HG03135 (cell line): ENCODE results near the gene COL4A1.
"Not testable (repeated sequence)": the region's sequence is repeated elsewhere in the genome, so short reads cannot be mapped to it uniquely, and the experiment has no call there.

Experiments used
- ATAC-seq: cut with Tn5 transposase; IDR thresholded peaks from one replicate; pipeline ENCODE4 v1.9.1; 2021; ENCODE audit warnings: mild to moderate bottlenecking, moderate library complexity; ENCODE audit not compliant: unreplicated experiment

COL4A1 gene

DNA sequence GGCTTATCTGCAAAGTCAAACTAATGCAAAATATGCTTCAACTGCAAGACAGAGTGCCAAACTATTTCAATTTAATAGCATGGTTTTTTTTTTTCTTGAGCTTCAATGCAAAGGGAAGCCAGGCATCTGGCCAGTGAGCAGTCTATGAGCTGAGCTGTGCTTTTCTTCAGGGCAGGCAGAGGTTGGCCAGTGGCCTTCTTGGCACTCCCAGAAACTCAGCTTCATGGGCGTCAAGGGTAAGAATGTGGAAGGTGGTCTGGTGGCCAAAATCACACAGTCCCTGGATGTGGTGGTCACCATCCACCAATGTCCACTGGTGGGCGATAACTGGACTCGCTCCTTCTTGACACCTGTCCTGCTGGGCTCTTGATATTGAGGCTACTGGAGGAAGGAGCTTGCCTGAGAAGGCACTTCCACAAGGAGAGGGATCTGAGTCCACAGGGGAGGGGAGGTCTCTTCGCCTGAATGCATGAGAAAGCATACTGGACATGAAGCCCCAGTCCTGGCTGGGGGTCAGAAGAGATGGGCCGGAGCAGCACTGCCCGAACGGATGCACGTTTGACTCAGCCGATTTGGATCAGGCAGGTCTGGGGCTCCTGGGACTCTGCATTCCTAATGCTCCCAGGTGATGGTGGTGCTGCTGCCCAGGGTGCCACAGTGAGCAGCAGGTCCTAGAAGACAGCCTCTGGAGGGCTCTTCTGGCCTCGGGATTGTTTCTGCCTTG, 17.2 kb upstream of the COL4A1 start:
- no peak for ATAC-seq

- ATAC-seq: no peak
Measured at GRCh38 chr13:110323172-110323891, 16.4 kb upstream of the COL4A1 start.

- ATAC-seq: no peak
Measured at GRCh38 chr13:110322828-110323171, 15.8 kb upstream of the COL4A1 start.

- no peak for ATAC-seq
Measured at GRCh38 chr13:110322126-110322827, 15.3 kb upstream of the COL4A1 start.

DNA sequence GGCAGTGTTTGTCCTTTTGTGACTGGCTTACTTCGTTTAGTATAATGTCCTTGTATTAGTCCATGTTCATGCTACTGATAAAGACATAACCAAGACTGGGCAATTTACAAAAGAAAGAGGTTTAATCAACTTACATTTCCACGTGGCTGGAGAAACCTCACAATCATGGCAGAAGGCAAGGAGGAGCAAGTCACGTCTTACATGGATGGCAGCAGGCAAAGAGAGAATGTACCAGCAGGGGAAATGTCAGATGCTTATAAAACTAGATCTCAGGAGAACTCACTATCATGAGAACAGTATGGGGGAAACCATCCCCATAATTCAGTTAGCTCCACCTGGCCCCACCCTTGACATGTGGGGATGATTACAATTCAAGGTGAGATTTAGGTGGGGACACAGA, 14.6 kb upstream of the COL4A1 start:
- not testable (repeated sequence) for ATAC-seq

GRCh38 chr13:110320645-110321044, 13.7 kb upstream of the COL4A1 start:
- no peak for ATAC-seq

DNA sequence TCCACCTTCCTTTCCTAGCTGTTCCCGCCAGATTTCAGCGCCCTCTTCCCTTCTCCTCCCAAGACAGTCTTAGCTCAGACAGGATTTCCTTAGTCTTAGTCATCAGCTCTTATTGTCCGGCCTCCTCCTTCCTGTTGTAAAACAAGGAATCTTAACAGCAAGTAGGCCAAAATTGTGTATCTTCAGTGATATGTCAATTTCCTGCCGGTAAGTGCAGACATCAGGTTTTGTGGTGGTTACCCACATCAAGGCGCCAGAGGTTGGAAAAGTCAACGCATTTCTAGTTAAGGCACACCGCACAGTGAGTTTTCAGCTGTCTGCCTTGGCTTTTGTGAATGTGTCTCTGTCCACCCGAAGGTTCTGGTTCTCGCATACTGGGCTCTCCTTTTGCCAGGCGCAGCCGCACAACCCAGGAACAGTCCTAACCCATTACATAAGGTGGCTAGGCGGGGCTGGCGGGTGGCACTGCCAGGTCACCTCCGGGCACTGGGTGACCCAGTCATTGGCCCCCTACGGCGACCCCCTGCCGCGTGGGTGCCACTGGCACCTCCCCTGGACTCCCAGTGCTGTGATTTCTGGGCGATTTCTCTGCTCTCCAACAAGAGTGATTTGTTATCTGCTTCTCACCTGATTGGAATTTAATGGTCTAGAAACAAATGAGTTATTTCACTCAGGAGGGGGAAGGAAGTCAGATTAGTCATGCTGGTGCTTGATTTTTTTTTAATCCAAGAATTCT, 13.0 kb upstream of the COL4A1 start:
- ATAC-seq: no peak

GRCh38 chr13:110319397-110319773, 12.4 kb upstream of the COL4A1 start:
- ATAC-seq: no peak

- no peak for ATAC-seq
Measured at GRCh38 chr13:110318920-110319319, 12.0 kb upstream of the COL4A1 start.

GRCh38 chr13:110317496-110318195, 10.7 kb upstream of the COL4A1 start:
- no peak for ATAC-seq

DNA sequence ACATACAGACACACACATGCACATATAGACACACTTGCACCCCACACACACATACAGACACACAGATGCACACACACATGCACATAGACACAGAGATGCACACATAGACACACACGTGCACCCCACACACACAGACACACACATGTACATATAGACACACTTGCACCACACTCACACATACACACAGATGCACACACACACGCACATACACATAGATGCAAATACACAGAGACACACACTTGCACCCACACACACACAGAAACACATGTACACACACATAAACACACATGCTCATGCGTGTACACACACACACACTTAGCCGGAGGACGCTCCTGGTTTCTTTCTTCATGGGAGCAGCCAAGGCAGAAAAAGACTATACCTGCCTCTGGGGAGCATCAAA, 10.1 kb upstream of the COL4A1 start:
- ATAC-seq: no peak

DNA sequence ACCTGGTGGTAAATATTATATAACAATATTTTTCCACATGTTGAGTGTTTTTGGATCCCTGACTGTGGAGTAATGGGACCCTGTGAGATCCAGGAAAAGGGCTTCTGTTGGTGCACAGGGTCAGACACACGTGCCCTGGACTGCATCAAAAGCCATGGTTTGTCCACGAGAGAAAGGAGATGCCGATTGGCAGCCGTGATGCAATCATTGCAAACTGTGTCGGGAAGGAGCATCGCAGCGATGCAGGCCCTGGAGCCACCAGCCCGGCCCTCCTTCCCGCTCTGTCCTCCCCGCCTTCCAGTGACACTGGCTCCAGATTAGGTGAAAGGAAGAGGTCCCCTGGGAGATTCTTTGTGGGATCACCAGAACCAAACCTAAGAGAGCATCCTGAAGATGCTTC, 9.2 kb upstream of the COL4A1 start:
- no peak for ATAC-seq

GRCh38 chr13:110314516-110315245, 7.7 kb upstream of the COL4A1 start:
- no peak for ATAC-seq

DNA sequence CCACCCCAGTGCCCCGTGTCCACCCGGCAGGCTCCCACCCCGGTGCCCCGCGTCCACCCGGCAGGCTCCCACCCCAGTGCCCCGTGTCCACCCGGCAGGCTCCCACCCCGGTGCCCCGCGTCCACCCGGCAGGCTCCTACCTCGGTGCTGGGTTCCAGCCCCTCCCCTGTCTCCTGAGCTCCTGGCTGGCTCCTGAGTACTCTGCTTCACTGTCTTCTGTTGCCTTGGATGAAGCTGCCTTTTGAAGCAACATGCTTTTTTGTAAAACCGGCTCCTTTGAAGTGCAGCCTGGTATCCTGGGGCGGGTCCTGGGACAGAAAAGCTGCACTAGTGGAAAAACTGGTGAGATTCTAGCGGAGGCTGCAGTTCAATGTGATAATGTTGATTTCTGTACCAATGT, 6.8 kb upstream of the COL4A1 start:
- not testable (repeated sequence) for ATAC-seq

DNA sequence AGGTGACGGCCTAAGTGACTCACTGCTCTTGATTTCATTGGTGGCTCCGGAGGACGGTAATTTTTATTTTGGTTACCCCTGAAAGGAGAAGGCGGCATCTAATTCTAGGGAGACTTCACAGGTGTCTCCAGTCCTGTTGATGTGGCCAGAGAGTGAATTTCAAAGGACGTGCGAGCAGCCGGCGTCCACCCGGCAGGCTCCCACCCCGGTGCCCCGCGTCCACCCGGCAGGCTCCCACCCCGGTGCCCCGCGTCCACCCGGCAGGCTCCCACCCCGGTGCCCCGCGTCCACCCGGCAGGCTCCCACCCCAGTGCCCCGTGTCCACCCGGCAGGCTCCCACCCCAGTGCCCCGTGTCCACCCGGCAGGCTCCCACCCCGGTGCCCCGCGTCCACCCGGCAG, 6.3 kb upstream of the COL4A1 start:
- ATAC-seq: not testable (repeated sequence)

GRCh38 chr13:110312339-110313031, 5.5 kb upstream of the COL4A1 start:
- no peak for ATAC-seq

GRCh38 chr13:110311443-110312338, 4.7 kb upstream of the COL4A1 start:
- no peak for ATAC-seq
